ENCODE measurements around the gene WAC. TPM values are rescaled to one million over a fixed set of nuclear protein-coding genes. Genes with fewer than 3 reads are reported as not detected.

WAC gene
- total RNA-seq, 4 donors from 2014 or later: 55.1 to 98.0 (median 75.8) TPM

DNA sequence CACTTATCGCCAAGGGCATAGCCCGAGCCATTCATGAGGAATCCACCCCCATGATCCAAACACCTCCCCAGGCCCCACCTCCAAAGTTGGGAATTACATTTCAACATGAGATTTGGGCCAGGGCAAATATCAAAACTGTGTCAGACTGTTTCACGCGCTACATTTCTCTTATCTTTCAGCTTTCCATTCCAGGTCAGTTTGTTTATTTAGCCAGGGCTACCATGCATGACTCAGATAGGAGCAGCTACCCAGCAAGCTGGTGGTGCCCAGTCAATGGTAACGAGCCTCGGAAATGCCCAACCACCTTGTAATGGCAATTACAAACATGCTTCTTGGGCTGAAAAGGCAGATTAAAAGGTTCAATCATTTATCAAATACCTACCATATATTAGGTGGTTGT lies 100.8 kb downstream of the WAC start:
- intact Hi-C loops (cut with DNase I): loop anchor here (10.0 kb wide), 1 partner anchor 671 kb away; no protein-coding TSS in a partner anchor
- 80 to 85% methylated on average over 4 to 6 of the region's 6 CpGs for WGBS, 2 donors
- H3K36me3 ChIP-seq: no peaks in the 10 kb centered on the region

DNA sequence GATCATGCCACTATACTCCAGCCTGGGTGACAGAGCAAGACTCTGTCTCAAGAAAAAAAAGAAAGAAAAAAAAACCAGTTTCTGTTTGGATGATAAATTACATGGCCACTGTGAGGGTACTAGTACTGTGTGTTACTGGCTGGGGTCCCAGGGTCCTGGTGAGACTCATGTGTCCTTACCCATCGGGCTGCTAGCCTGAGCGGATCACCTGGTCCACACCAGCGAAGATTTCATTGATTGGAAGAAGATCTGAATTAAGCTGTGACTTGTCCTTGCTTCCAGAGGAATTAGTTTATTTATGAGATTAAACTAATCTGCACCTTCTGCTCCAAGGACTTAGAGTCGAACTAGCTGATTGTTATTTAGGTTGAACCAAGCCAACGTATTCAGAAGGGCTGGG lies 104.4 kb downstream of the WAC start:
- H3K4me3 ChIP-seq: no peak overlapping the region
- no peaks in the 10 kb centered on the region for H3K4me1 ChIP-seq
- intact Hi-C loops (cut with DNase I): loop anchor here (10.0 kb wide), 1 partner anchor 667 kb away; no protein-coding TSS in a partner anchor
- no peaks in the 10 kb centered on the region for H3K36me3 ChIP-seq
- TF ChIP-seq POLR2A (IDR thresholded peaks at IDR 0.05) (no peak), CTCF (IDR thresholded peaks at IDR 0.05) (no peak)
- WGBS, 2 donors: 62 to 69% methylated on average over 5 of the region's 5 CpGs
- H3K9me3 ChIP-seq: no peaks in the 10 kb centered on the region
- DNase-seq: no peak
- H3K27ac ChIP-seq: no peak overlapping the region
- H3K27me3 ChIP-seq: no peaks in the 10 kb centered on the region

More for the DNA sequence above, 100.8 kb downstream of the WAC start:
- DNase-seq: no peak
- Histone ChIP-seq H3K27ac (no peak overlapping the region), H3K4me3 (no peak overlapping the region), H3K9me3 (no peaks in the 10 kb centered on the region), H3K27me3 (peaks cover 0 to 33% (median 0%) of the 10 kb centered on the region in 4 donors), H3K4me1 (peaks cover 0 to under 1% (median 0%) of the 10 kb centered on the region in 3 donors)
- no peak for TF ChIP-seq POLR2A (IDR thresholded peaks at IDR 0.05)
- no peak for TF ChIP-seq CTCF (IDR thresholded peaks at IDR 0.05)

DNA sequence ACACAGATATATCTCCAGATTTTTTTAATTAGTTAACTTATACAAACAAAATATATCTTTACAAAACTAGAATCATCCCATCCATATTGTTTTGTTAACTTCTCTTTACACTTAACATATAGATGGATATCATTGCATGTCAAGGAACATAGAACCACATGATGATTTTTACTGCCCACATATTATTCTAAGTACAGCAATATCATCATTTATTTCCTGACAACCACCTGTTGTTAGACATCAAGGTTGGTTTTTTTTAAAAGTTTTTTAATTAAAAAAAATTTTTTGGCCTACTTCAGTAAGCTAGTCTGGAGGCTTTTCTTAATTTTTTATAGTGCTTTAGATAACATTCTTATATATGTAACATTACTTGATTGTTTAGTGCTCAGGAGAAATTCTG lies 105.5 kb downstream of the WAC start:
- H3K4me1 ChIP-seq: no peaks in the 10 kb centered on the region
- no peaks in the 10 kb centered on the region for H3K27me3 ChIP-seq
- no peaks in the 10 kb centered on the region for H3K9me3 ChIP-seq
- TF ChIP-seq CTCF (IDR thresholded peaks at IDR 0.05) (no peak), POLR2A (IDR thresholded peaks at IDR 0.05) (no peak)
- no peak for DNase-seq
- H3K4me3 ChIP-seq: no peak overlapping the region
- no peaks in the 10 kb centered on the region for H3K36me3 ChIP-seq
- H3K27ac ChIP-seq: no peak overlapping the region
- intact Hi-C loops (cut with DNase I): loop anchor here (10.0 kb wide), 1 partner anchor 666 kb away; no protein-coding TSS in a partner anchor

- Histone ChIP-seq H3K4me3 (no peak overlapping the region), H3K9me3 (no peaks in the 10 kb centered on the region), H3K27ac (no peak overlapping the region), H3K36me3 (no peaks in the 10 kb centered on the region), H3K4me1 (no peaks in the 10 kb centered on the region), H3K27me3 (no peaks in the 10 kb centered on the region)
- TF ChIP-seq CTCF (IDR thresholded peaks at IDR 0.05) (no peak), POLR2A (IDR thresholded peaks at IDR 0.05) (no peak)
- intact Hi-C loops (cut with DNase I): no loop called here
- no CpG with 5 or more reads among the region's 2 CpGs for WGBS, 2 donors
- no peak for DNase-seq
Measured at GRCh38 chr10:28640551-28640950, 107.6 kb downstream of the WAC start.

- Histone ChIP-seq H3K4me3 (no peak overlapping the region), H3K4me1 (no peaks in the 10 kb centered on the region), H3K9me3 (no peaks in the 10 kb centered on the region), H3K36me3 (no peaks in the 10 kb centered on the region), H3K27ac (no peak overlapping the region), H3K27me3 (no peaks in the 10 kb centered on the region)
- intact Hi-C loops (cut with DNase I): no loop called here
- TF ChIP-seq CTCF (IDR thresholded peaks at IDR 0.05): no peak
- no peak for TF ChIP-seq POLR2A (IDR thresholded peaks at IDR 0.05)
- WGBS, 2 donors: 58 to 88% methylated on average over 4 to 5 of the region's 5 CpGs
- no peak for DNase-seq
Measured at GRCh38 chr10:28644647-28645046, 111.7 kb downstream of the WAC start.

Measured in esophagus squamous epithelium (tissue), 5 donors.